ENCODE data around the gene BTAF1.

BTAF1 gene

GRCh38 chr10:91975438-91975837 lies 51.9 kb downstream of the BTAF1 start:
- no peak overlapping the region for H4K91ac ChIP-seq (ENCODE audit: low read length)
- H3K36me3 ChIP-seq (ENCODE audit: control insufficient read depth in 1 of 2, insufficient read depth in 2 of 2, low read depth in 1 of 2, low read length in 2 of 2), result peaks cover 4 to 34% of the 10 kb centered on the region in 2 experiments
- H3K79me1 ChIP-seq (replicated peaks; ENCODE audit: low read length, poor library complexity, severe bottlenecking), result peaks cover 17% of the 10 kb centered on the region
- no peak overlapping the region for H2BK12ac ChIP-seq (ENCODE audit: low read length in 2 of 2)
- no peak overlapping the region for H3K27ac ChIP-seq (ENCODE audit: low read length, poor library complexity, severe bottlenecking)
- peak overlapping the region in 1 of 2 experiments; percentile 17 for H3K4me3 ChIP-seq (ENCODE audit: insufficient read depth in 1 of 2, low read depth in 1 of 2, low read length in 2 of 2)
- H3K9ac ChIP-seq (ENCODE audit: low read length), result peak overlapping the region; percentile 37
- H3K4me2 ChIP-seq (ENCODE audit: low read length, poor library complexity, severe bottlenecking), result no peak overlapping the region
- H2AK5ac ChIP-seq (ENCODE audit: low read length, severe bottlenecking), result no peak overlapping the region
- H3K9me3 ChIP-seq (ENCODE audit: control insufficient read depth, low read length), result no peaks in the 10 kb centered on the region
- peaks cover 3% of the 10 kb centered on the region for H3K4me1 ChIP-seq (ENCODE audit: control insufficient read depth, insufficient read depth, low read depth, low read length)
- H2BK5ac ChIP-seq (ENCODE audit: low read depth, low read length, poor library complexity, severe bottlenecking), result no peak overlapping the region
- H3K23ac ChIP-seq (ENCODE audit: low read length in 2 of 2), result no peak overlapping the region
- H3K14ac ChIP-seq (ENCODE audit: low read length in 2 of 2), result no peak overlapping the region
- H3K27me3 ChIP-seq (ENCODE audit: control insufficient read depth in 1 of 2, insufficient read depth in 1 of 2, low read length in 2 of 2), result no peaks in the 10 kb centered on the region
- no peak for DNase-seq
- no peak overlapping the region for H2AFZ ChIP-seq (ENCODE audit: low read depth, low read length)
- no peak overlapping the region for H4K8ac ChIP-seq (ENCODE audit: low read length)
- H3K4ac ChIP-seq (ENCODE audit: low read depth in 1 of 2, low read length in 2 of 2), result no peak overlapping the region
- no peak overlapping the region for H3K18ac ChIP-seq (ENCODE audit: low read depth in 1 of 2, low read length in 2 of 2)
- WGBS, result 100% methylated on average over 1 of the region's 1 CpG
- no peak overlapping the region for H2BK15ac ChIP-seq (ENCODE audit: low read depth, poor library complexity, severe bottlenecking)
- no peak overlapping the region for H2BK120ac ChIP-seq (ENCODE audit: low read depth, low read length)

GRCh38 chr10:91976317-91977051 lies 52.9 kb downstream of the BTAF1 start:
- DNase-seq, result no peak
- Histone ChIP-seq H2AFZ (ENCODE audit: low read depth, low read length) (no peak overlapping the region), H3K36me3 (ENCODE audit: control insufficient read depth in 1 of 2, insufficient read depth in 2 of 2, low read depth in 1 of 2, low read length in 2 of 2) (peaks cover 4 to 35% of the 10 kb centered on the region in 2 experiments), H3K4me3 (ENCODE audit: insufficient read depth in 1 of 2, low read depth in 1 of 2, low read length in 2 of 2) (no peak overlapping the region), H3K4me2 (ENCODE audit: low read length, poor library complexity, severe bottlenecking) (no peak overlapping the region), H3K4me1 (ENCODE audit: control insufficient read depth, insufficient read depth, low read depth, low read length) (peaks cover 3% of the 10 kb centered on the region), H3K14ac (ENCODE audit: low read length in 2 of 2) (no peak overlapping the region), H2BK12ac (ENCODE audit: low read length in 2 of 2) (no peak overlapping the region), H3K18ac (ENCODE audit: low read depth in 1 of 2, low read length in 2 of 2) (no peak overlapping the region), H2BK120ac (ENCODE audit: low read depth, low read length) (no peak overlapping the region), H3K9me3 (ENCODE audit: control insufficient read depth, low read length) (no peaks in the 10 kb centered on the region), H3K79me1 (replicated peaks; ENCODE audit: low read length, poor library complexity, severe bottlenecking) (peaks cover 16% of the 10 kb centered on the region), H2BK5ac (ENCODE audit: low read depth, low read length, poor library complexity, severe bottlenecking) (no peak overlapping the region), H3K27me3 (ENCODE audit: control insufficient read depth in 1 of 2, insufficient read depth in 1 of 2, low read length in 2 of 2) (no peaks in the 10 kb centered on the region), H2BK15ac (ENCODE audit: low read depth, poor library complexity, severe bottlenecking) (no peak overlapping the region), H4K91ac (ENCODE audit: low read length) (no peak overlapping the region), H3K27ac (ENCODE audit: low read length, poor library complexity, severe bottlenecking) (no peak overlapping the region), H3K4ac (ENCODE audit: low read depth in 1 of 2, low read length in 2 of 2) (no peak overlapping the region), H3K9ac (ENCODE audit: low read length) (no peak overlapping the region), H4K8ac (ENCODE audit: low read length) (no peak overlapping the region), H2AK5ac (ENCODE audit: low read length, severe bottlenecking) (no peak overlapping the region), H3K23ac (ENCODE audit: low read length in 2 of 2) (no peak overlapping the region)
- WGBS, result 99% methylated on average over 3 of the region's 5 CpGs

DNA sequence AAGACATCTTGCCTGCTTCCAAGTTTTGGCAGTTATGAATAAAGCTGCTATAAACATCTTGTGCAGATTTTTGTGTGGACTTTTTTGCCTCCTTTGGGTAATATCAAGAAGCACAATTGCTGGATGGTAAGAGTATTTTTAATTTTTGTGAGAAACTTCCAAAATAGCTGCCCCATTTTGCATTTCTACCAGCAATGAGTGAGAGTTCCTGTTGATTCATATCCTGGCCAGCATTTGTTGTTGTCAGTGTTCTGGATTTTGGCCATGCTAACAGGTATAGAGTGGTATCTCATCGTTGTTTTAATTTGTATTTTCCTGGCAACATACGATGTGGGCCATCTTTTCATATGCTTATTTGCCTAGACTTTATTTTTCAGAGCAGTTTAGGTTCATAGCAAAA lies 53.9 kb downstream of the BTAF1 start:
- no peak overlapping the region for H3K14ac ChIP-seq (ENCODE audit: low read length in 2 of 2)
- 90% methylated on average over 2 of the region's 2 CpGs for WGBS

GRCh38 chr10:91978585-91978984 lies 55.0 kb downstream of the BTAF1 start:
- H2BK120ac ChIP-seq (ENCODE audit: low read depth, low read length), result no peak overlapping the region
- H3K9me3 ChIP-seq (ENCODE audit: control insufficient read depth, low read length), result no peaks in the 10 kb centered on the region
- H2BK5ac ChIP-seq (ENCODE audit: low read depth, low read length, poor library complexity, severe bottlenecking), result no peak overlapping the region
- H4K8ac ChIP-seq (ENCODE audit: low read length), result no peak overlapping the region
- H3K79me1 ChIP-seq (replicated peaks; ENCODE audit: low read length, poor library complexity, severe bottlenecking), result peaks cover 18% of the 10 kb centered on the region
- H3K4me1 ChIP-seq (ENCODE audit: control insufficient read depth, insufficient read depth, low read depth, low read length), result peaks cover 3% of the 10 kb centered on the region
- no peak overlapping the region for H3K23ac ChIP-seq (ENCODE audit: low read length in 2 of 2)
- no peaks in the 10 kb centered on the region for H3K27me3 ChIP-seq (ENCODE audit: control insufficient read depth in 1 of 2, insufficient read depth in 1 of 2, low read length in 2 of 2)
- H4K91ac ChIP-seq (ENCODE audit: low read length), result no peak overlapping the region
- H3K14ac ChIP-seq (ENCODE audit: low read length in 2 of 2), result no peak overlapping the region
- H3K9ac ChIP-seq (ENCODE audit: low read length), result no peak overlapping the region
- H3K4me2 ChIP-seq (ENCODE audit: low read length, poor library complexity, severe bottlenecking), result no peak overlapping the region
- H2AK5ac ChIP-seq (ENCODE audit: low read length, severe bottlenecking), result no peak overlapping the region
- no peak overlapping the region for H2BK15ac ChIP-seq (ENCODE audit: low read depth, poor library complexity, severe bottlenecking)
- no peak overlapping the region for H3K4ac ChIP-seq (ENCODE audit: low read depth in 1 of 2, low read length in 2 of 2)
- H2AFZ ChIP-seq (ENCODE audit: low read depth, low read length), result no peak overlapping the region
- no peak overlapping the region for H3K4me3 ChIP-seq (ENCODE audit: insufficient read depth in 1 of 2, low read depth in 1 of 2, low read length in 2 of 2)
- H3K36me3 ChIP-seq (ENCODE audit: control insufficient read depth in 1 of 2, insufficient read depth in 2 of 2, low read depth in 1 of 2, low read length in 2 of 2), result peaks cover 11 to 52% of the 10 kb centered on the region in 2 experiments
- H3K18ac ChIP-seq (ENCODE audit: low read depth in 1 of 2, low read length in 2 of 2), result no peak overlapping the region
- H2BK12ac ChIP-seq (ENCODE audit: low read length in 2 of 2), result no peak overlapping the region
- no CpG with 5 or more reads among the region's 1 CpG for WGBS
- no peak overlapping the region for H3K27ac ChIP-seq (ENCODE audit: low read length, poor library complexity, severe bottlenecking)
- no peak for DNase-seq

More for the DNA sequence above, 53.9 kb downstream of the BTAF1 start:
- Histone ChIP-seq H3K4me3 (ENCODE audit: insufficient read depth in 1 of 2, low read depth in 1 of 2, low read length in 2 of 2) (no peak overlapping the region), H2BK120ac (ENCODE audit: low read depth, low read length) (no peak overlapping the region), H2BK12ac (ENCODE audit: low read length in 2 of 2) (no peak overlapping the region), H3K9ac (ENCODE audit: low read length) (no peak overlapping the region), H2BK5ac (ENCODE audit: low read depth, low read length, poor library complexity, severe bottlenecking) (no peak overlapping the region), H3K79me1 (replicated peaks; ENCODE audit: low read length, poor library complexity, severe bottlenecking) (peaks cover 16% of the 10 kb centered on the region), H2BK15ac (ENCODE audit: low read depth, poor library complexity, severe bottlenecking) (no peak overlapping the region), H2AFZ (ENCODE audit: low read depth, low read length) (no peak overlapping the region), H3K18ac (ENCODE audit: low read depth in 1 of 2, low read length in 2 of 2) (no peak overlapping the region), H3K9me3 (ENCODE audit: control insufficient read depth, low read length) (no peaks in the 10 kb centered on the region), H3K27ac (ENCODE audit: low read length, poor library complexity, severe bottlenecking) (no peak overlapping the region), H4K91ac (ENCODE audit: low read length) (no peak overlapping the region), H3K36me3 (ENCODE audit: control insufficient read depth in 1 of 2, insufficient read depth in 2 of 2, low read depth in 1 of 2, low read length in 2 of 2) (peaks cover 7 to 41% of the 10 kb centered on the region in 2 experiments), H2AK5ac (ENCODE audit: low read length, severe bottlenecking) (no peak overlapping the region), H3K4me2 (ENCODE audit: low read length, poor library complexity, severe bottlenecking) (no peak overlapping the region), H3K27me3 (ENCODE audit: control insufficient read depth in 1 of 2, insufficient read depth in 1 of 2, low read length in 2 of 2) (no peaks in the 10 kb centered on the region), H3K4me1 (ENCODE audit: control insufficient read depth, insufficient read depth, low read depth, low read length) (peaks cover 3% of the 10 kb centered on the region), H4K8ac (ENCODE audit: low read length) (no peak overlapping the region), H3K4ac (ENCODE audit: low read depth in 1 of 2, low read length in 2 of 2) (no peak overlapping the region), H3K23ac (ENCODE audit: low read length in 2 of 2) (no peak overlapping the region)
- DNase-seq, result no peak
